Muscle of leg (tissue), 9 donors: ENCODE data around the gene ARL6. TPM values are rescaled to one million over a fixed set of nuclear protein-coding genes. Genes with fewer than 3 reads are reported as not detected.

Source experiments
- polyA plus RNA-seq, 8 donors: library from polyadenylated mRNA; unstranded; fragments of 120-200 nt; gene quantifications; one replicate each; pipeline versions ENCODE4 v1.2.1 to v1.2.3, GENCODE V29; 2013; ENCODE audit warnings: inconsistent platforms in 1 of 8, low replicate concordance in 1 of 8; ENCODE audit not compliant: insufficient read length in 8 of 8, insufficient read depth in 1 of 8
- total RNA-seq: library from RNA; stranded (reverse); fragments of 120-200 nt; gene quantifications from one replicate; pipeline ENCODE4 v1.2.4, GENCODE V29; 2013

Gene ARL6
- total and polyA plus RNA-seq, 9 donors = 4.5 to 9.0 (median 5.7) TPM

Other genes with a start within 250 kb of the ARL6 start
- 37.2 TPM for gene CRYBG3, start 57.3 kb downstream of the ARL6 start, total RNA-seq
- 10 to 100 TPM; 18.3 to 28.5 (median 22.2) TPM for gene CRYBG3, start 57.3 kb downstream of the ARL6 start, polyA plus RNA-seq
- gene RIOX2, start 207.7 kb downstream of the ARL6 start, total RNA-seq = 38.6 TPM
- gene RIOX2, start 207.7 kb downstream of the ARL6 start, polyA plus RNA-seq = 10 to 100 TPM; 34.6 to 44.7 (median 38.8) TPM